GM23338 (cell line): ENCODE measurements around the gene S100PBP. TPM values are rescaled to one million over a fixed set of nuclear protein-coding genes. Genes with fewer than 3 reads are reported as not detected.

ENCODE experiments used
- ATAC-seq: fragments of 200-7000 bp; cut with Tn5 transposase; 3 replicates; pipeline ENCODE4 v1.9.1; 2020
- DNase-seq: peaks from one replicate; pipeline ENCODE4 v3.0.0-alpha.2; 2015; ENCODE audit warnings: low spot score
- H2AFZ ChIP-seq: fragments of 200-600 bp; sonication (generic); 2 replicates; pipeline ENCODE4 v1.8.0; 2016; ENCODE audit warnings: antibody characterized with exemption, mild to moderate bottlenecking, moderate library complexity
- H3F3A ChIP-seq: fragments of 200-600 bp; sonication (generic); replicated peaks from 2 replicates; pipeline ENCODE4 v1.8.0; 2017; ENCODE audit warnings: antibody characterized with exemption, mixed run types, low read depth
- H3K27ac ChIP-seq: fragments of 200-600 bp; sonication (generic); 2 replicates; pipeline ENCODE4 v1.6.1; 2016; ENCODE audit warnings: low read depth
- H3K27me3 ChIP-seq: fragments of 200-600 bp; sonication (generic); 2 replicates; pipeline ENCODE4 v1.8.0; 2016; ENCODE audit warnings: mild to moderate bottlenecking, mixed run types, moderate library complexity; ENCODE audit not compliant: insufficient read depth
- H3K36me3 ChIP-seq: fragments of 200-600 bp; sonication (generic); 2 replicates; pipeline ENCODE4 v1.8.0; 2016; ENCODE audit warnings: mild to moderate bottlenecking; ENCODE audit not compliant: insufficient read depth
- H3K4me1 ChIP-seq: fragments of 200-600 bp; sonication (generic); 2 replicates; pipeline ENCODE4 v1.8.0; 2016; ENCODE audit warnings: mild to moderate bottlenecking, moderate library complexity; ENCODE audit not compliant: insufficient read depth
- H3K4me2 ChIP-seq: fragments of 200-600 bp; sonication (generic); 2 replicates; pipeline ENCODE4 v1.7.1; 2017; ENCODE audit warnings: mixed run types
- H3K4me3 ChIP-seq: fragments of 200-600 bp; sonication (generic); 2 replicates; pipeline ENCODE4 v1.6.1; 2016; ENCODE audit warnings: mixed run types
- H3K79me2 ChIP-seq: fragments of 200-600 bp; sonication (generic); replicated peaks from 2 replicates; pipeline ENCODE4 v1.8.0; 2017; ENCODE audit warnings: mild to moderate bottlenecking; ENCODE audit not compliant: insufficient read depth
- H3K9me2 ChIP-seq: fragments of 200-600 bp; sonication (generic); 2 replicates; pipeline ENCODE4 v1.8.0; 2017; ENCODE audit not compliant: insufficient read depth
- H4K20me1 ChIP-seq: fragments of 200-600 bp; sonication (generic); replicated peaks from 2 replicates; pipeline ENCODE4 v1.8.0; 2017; ENCODE audit warnings: mild to moderate bottlenecking; ENCODE audit not compliant: insufficient read depth
- H3K27ac Mint-ChIP-seq: 2 replicates; pipeline ENCODE4 v1.8.0; 2020; ENCODE audit warnings: inconsistent platforms, mild to moderate bottlenecking, moderate library complexity, mixed read lengths
- H3K27me3 Mint-ChIP-seq: 3 replicates; pipeline ENCODE4 v1.8.0; 2022; ENCODE audit warnings: low read depth, mild to moderate bottlenecking, moderate library complexity, mixed read lengths, inconsistent platforms; ENCODE audit not compliant: insufficient read depth, poor library complexity
- H3K36me3 Mint-ChIP-seq: 3 replicates; pipeline ENCODE4 v1.8.0; 2021; ENCODE audit warnings: low read depth, mild to moderate bottlenecking, inconsistent platforms, moderate library complexity, mixed read lengths
- H3K4me1 Mint-ChIP-seq: 3 replicates; pipeline ENCODE4 v1.8.0; 2020; ENCODE audit warnings: mild to moderate bottlenecking, inconsistent platforms, mixed read lengths
- H3K4me3 Mint-ChIP-seq: 3 replicates; pipeline ENCODE4 v1.8.0; 2021; ENCODE audit warnings: moderate library complexity, mild to moderate bottlenecking, inconsistent platforms, mixed read lengths
- H3K9me3 Mint-ChIP-seq: 3 replicates; pipeline ENCODE4 v1.8.0; 2020; ENCODE audit warnings: moderate library complexity, mild to moderate bottlenecking, inconsistent platforms, mixed read lengths
- EZH2 ChIP-seq: fragments of 200-600 bp; sonication (generic); IDR thresholded peaks from one replicate; pipeline ENCODE4 v1.8.0; 2017; ENCODE audit warnings: antibody characterized with exemption, mild to moderate bottlenecking, low read depth; ENCODE audit not compliant: unreplicated experiment
- JUNB ChIP-seq: IDR thresholded peaks from one replicate; pipeline ENCODE4 v1.6.1; 2016; ENCODE audit warnings: antibody characterized with exemption; ENCODE audit not compliant: unreplicated experiment
- POLR2AphosphoS5 ChIP-seq: IDR thresholded peaks from 2 replicates; pipeline ENCODE4 v1.6.1; 2016; ENCODE audit warnings: antibody characterized with exemption, low read depth
- REST ChIP-seq: IDR thresholded peaks from one replicate; pipeline ENCODE4 v1.6.1; 2018; ENCODE audit warnings: antibody characterized with exemption; ENCODE audit not compliant: unreplicated experiment
- ZNF114 ChIP-seq: fragments of 250-450 bp; sonication (Bioruptor Pico); IDR thresholded peaks from 2 replicates; pipeline ENCODE4 v1.5.0; 2020; ENCODE audit warnings: mild to moderate bottlenecking, moderate library complexity
- ZNF331 ChIP-seq: fragments of 250-450 bp; sonication (Bioruptor Pico); IDR thresholded peaks from 2 replicates; pipeline ENCODE4 v1.5.0; 2020; ENCODE audit warnings: low read depth, mild to moderate bottlenecking, moderate library complexity
- polyA plus RNA-seq: library from polyadenylated mRNA; unstranded; fragments of >200 nt; fragmentation: Nextera tagmentation; extraction: Ambion mirVana; gene quantifications from 2 replicates; pipeline ENCODE4 v1.2.1, GENCODE V29; 2016
- total RNA-seq: library from RNA; depleted of rRNA; stranded (reverse); fragments of >200 nt; shearing (Covaris generic); gene quantifications from 2 replicates; pipeline ENCODE4 v1.2.3, GENCODE V29; 2014
- TF ChIP-seq, protein P1 (sequence below): IDR thresholded peaks from 2 replicates; pipeline ENCODE4 v1.6.1; 2016; ENCODE audit warnings: antibody characterized with exemption
- TF ChIP-seq, protein P2 (sequence below): fragments of 250-450 bp; sonication (Bioruptor Pico); IDR thresholded peaks from 2 replicates; pipeline ENCODE4 v1.5.0; 2020; ENCODE audit warnings: mild to moderate bottlenecking, moderate library complexity
- TF ChIP-seq, protein P3 (sequence below), 2 experiments: fragments of 200-600 bp in 1 of 2; sonication (generic) in 1 of 2; conservative IDR thresholded peaks; 2 replicates each; pipeline versions ENCODE4 v1.5.1 to v1.6.1; 2016 to 2017; ENCODE audit warnings: antibody characterized with exemption in 2 of 2, low read depth in 2 of 2, mild to moderate bottlenecking in 2 of 2, moderate library complexity in 1 of 2

Gene S100PBP
- total and polyA plus RNA-seq, 2 experiments from 2014 or later, result 30.6 to 65.2 TPM

GRCh38 chr1:32868085-32868484 lies 50.6 kb downstream of the S100PBP start:
- no peak for ATAC-seq
- Mint-ChIP-seq H3K9me3 (no peaks in the 10 kb centered on the region; the same call in 2 of the 3 replicates), H3K36me3 (no peaks in the 10 kb centered on the region; the same call in 2 of the 3 replicates)

More at GRCh38 chr1:32868085-32868484, 50.6 kb downstream of the S100PBP start:
- H3F3A ChIP-seq, result peaks cover 9% of the 10 kb centered on the region; the same call in 1 of the 2 replicates
- peaks cover 38% of the 10 kb centered on the region for H3K27me3 ChIP-seq
- H3K4me2 ChIP-seq, result no peak overlapping the region
- no peaks in the 10 kb centered on the region for H3K79me2 ChIP-seq
- no peaks in the 10 kb centered on the region for H3K36me3 ChIP-seq
- peaks cover 19% of the 10 kb centered on the region; the same call in 1 of the 2 replicates for H3K4me1 ChIP-seq
- no peak overlapping the region for H3K4me3 Mint-ChIP-seq
- H3K27me3 Mint-ChIP-seq, result peaks cover 28% of the 10 kb centered on the region
- H3K4me1 Mint-ChIP-seq, result peaks cover 21% of the 10 kb centered on the region
- DNase-seq, result no peak
- no peaks in the 10 kb centered on the region for H4K20me1 ChIP-seq
- no peak overlapping the region for H3K27ac Mint-ChIP-seq
- TF ChIP-seq, protein P1, sequence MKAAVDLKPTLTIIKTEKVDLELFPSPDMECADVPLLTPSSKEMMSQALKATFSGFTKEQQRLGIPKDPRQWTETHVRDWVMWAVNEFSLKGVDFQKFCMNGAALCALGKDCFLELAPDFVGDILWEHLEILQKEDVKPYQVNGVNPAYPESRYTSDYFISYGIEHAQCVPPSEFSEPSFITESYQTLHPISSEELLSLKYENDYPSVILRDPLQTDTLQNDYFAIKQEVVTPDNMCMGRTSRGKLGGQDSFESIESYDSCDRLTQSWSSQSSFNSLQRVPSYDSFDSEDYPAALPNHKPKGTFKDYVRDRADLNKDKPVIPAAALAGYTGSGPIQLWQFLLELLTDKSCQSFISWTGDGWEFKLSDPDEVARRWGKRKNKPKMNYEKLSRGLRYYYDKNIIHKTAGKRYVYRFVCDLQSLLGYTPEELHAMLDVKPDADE, result no peak
- TF ChIP-seq ZNF331 (CRISPR knock-in tag), result no peak
- TF ChIP-seq ZNF114 (CRISPR knock-in tag), result no peak
- TF ChIP-seq, protein P2, sequence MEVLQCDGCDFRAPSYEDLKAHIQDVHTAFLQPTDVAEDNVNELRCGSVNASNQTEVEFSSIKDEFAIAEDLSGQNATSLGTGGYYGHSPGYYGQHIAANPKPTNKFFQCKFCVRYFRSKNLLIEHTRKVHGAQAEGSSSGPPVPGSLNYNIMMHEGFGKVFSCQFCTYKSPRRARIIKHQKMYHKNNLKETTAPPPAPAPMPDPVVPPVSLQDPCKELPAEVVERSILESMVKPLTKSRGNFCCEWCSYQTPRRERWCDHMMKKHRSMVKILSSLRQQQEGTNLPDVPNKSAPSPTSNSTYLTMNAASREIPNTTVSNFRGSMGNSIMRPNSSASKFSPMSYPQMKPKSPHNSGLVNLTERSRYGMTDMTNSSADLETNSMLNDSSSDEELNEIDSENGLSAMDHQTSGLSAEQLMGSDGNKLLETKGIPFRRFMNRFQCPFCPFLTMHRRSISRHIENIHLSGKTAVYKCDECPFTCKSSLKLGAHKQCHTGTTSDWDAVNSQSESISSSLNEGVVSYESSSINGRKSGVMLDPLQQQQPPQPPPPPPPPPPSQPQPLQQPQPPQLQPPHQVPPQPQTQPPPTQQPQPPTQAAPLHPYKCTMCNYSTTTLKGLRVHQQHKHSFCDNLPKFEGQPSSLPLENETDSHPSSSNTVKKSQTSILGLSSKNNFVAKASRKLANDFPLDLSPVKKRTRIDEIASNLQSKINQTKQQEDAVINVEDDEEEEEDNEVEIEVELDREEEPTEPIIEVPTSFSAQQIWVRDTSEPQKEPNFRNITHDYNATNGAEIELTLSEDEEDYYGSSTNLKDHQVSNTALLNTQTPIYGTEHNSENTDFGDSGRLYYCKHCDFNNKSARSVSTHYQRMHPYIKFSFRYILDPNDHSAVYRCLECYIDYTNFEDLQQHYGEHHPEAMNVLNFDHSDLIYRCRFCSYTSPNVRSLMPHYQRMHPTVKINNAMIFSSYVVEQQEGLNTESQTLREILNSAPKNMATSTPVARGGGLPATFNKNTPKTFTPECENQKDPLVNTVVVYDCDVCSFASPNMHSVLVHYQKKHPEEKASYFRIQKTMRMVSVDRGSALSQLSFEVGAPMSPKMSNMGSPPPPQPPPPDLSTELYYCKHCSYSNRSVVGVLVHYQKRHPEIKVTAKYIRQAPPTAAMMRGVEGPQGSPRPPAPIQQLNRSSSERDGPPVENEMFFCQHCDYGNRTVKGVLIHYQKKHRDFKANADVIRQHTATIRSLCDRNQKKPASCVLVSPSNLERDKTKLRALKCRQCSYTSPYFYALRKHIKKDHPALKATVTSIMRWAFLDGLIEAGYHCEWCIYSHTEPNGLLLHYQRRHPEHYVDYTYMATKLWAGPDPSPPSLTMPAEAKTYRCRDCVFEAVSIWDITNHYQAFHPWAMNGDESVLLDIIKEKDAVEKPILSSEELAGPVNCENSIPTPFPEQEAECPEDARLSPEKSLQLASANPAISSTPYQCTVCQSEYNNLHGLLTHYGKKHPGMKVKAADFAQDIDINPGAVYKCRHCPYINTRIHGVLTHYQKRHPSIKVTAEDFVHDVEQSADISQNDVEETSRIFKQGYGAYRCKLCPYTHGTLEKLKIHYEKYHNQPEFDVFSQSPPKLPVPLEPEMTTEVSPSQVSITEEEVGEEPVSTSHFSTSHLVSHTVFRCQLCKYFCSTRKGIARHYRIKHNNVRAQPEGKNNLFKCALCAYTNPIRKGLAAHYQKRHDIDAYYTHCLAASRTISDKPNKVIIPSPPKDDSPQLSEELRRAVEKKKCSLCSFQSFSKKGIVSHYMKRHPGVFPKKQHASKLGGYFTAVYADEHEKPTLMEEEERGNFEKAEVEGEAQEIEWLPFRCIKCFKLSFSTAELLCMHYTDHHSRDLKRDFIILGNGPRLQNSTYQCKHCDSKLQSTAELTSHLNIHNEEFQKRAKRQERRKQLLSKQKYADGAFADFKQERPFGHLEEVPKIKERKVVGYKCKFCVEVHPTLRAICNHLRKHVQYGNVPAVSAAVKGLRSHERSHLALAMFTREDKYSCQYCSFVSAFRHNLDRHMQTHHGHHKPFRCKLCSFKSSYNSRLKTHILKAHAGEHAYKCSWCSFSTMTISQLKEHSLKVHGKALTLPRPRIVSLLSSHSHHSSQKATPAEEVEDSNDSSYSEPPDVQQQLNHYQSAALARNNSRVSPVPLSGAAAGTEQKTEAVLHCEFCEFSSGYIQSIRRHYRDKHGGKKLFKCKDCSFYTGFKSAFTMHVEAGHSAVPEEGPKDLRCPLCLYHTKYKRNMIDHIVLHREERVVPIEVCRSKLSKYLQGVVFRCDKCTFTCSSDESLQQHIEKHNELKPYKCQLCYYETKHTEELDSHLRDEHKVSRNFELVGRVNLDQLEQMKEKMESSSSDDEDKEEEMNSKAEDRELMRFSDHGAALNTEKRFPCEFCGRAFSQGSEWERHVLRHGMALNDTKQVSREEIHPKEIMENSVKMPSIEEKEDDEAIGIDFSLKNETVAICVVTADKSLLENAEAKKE (CRISPR knock-in tag), result no peak
- TF ChIP-seq, protein P3, sequence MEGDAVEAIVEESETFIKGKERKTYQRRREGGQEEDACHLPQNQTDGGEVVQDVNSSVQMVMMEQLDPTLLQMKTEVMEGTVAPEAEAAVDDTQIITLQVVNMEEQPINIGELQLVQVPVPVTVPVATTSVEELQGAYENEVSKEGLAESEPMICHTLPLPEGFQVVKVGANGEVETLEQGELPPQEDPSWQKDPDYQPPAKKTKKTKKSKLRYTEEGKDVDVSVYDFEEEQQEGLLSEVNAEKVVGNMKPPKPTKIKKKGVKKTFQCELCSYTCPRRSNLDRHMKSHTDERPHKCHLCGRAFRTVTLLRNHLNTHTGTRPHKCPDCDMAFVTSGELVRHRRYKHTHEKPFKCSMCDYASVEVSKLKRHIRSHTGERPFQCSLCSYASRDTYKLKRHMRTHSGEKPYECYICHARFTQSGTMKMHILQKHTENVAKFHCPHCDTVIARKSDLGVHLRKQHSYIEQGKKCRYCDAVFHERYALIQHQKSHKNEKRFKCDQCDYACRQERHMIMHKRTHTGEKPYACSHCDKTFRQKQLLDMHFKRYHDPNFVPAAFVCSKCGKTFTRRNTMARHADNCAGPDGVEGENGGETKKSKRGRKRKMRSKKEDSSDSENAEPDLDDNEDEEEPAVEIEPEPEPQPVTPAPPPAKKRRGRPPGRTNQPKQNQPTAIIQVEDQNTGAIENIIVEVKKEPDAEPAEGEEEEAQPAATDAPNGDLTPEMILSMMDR (conservative IDR thresholded peaks at IDR 0.05; ENCODE audit: low read depth in 2 of 2), result no peak
- no peak for TF ChIP-seq EZH2
- no peak for TF ChIP-seq REST
- TF ChIP-seq POLR2AphosphoS5, result no peak
- no peak for TF ChIP-seq JUNB
- no peak overlapping the region for H3K27ac ChIP-seq
- H3K9me2 ChIP-seq, result no peaks in the 10 kb centered on the region
- no peak overlapping the region for H3K4me3 ChIP-seq
- H2AFZ ChIP-seq, result no peak overlapping the region
